Measurements from ENCODE around the gene HES7.

HES7 gene

DNA sequence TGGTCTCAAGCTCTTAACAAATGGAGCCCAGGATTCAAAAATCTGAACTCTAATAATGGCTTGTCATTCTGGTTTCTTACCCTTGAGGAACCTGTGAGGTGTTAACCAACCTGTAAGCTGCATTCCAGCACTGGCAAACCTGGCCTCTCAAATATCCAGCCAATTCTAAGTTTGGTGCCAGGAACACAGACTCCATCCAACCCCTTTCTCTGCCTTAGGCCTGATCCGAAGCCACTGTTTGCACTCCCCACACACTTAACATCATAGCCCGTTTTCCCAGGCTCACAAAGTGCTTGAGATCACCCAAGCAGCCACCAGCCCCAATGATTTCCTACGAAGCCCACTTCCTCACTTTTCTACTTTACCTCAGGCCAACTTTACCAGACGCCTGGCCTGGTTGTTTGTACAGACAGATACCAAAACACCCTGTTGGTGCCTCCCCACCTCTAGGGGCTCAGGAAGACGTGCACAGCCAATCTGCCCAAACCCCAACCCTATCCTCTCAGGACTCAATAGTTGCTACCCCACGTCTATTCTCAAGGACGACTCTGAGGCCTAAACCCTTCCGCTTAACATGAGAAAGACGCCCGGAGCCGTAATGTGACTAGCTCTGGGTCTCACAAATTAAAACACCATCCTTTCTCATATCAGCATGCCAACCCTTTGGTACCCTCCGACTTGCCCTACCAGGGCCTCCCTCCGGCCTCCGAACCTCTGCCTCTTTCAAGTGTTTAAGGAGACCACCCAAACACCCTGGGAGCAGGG is 31.5 kb upstream of the HES7 start:
- Histone ChIP-seq H3K9me3 (ENCODE audit: insufficient read depth, low read length) (no peaks in the 10 kb centered on the region), H4K20me1 (ENCODE audit: insufficient read depth, low read length) (no peaks in the 10 kb centered on the region), H3K9ac (ENCODE audit: low read length) (peak overlapping the region; percentile 17; the same call in 1 of the 2 replicates), H3K4me2 (ENCODE audit: low read length) (peak overlapping the region; percentile 83), H3K4me3 (ENCODE audit: low read length) (peak overlapping the region; percentile 84), H3K27ac (ENCODE audit: low read length) (no peak overlapping the region), H3K4me1 (ENCODE audit: low read length) (peaks cover 23% of the 10 kb centered on the region), H2AFZ (ENCODE audit: low read depth, low read length) (no peak overlapping the region), H3K27me3 (ENCODE audit: low read depth, low read length) (no peaks in the 10 kb centered on the region), H3K36me3 (replicated peaks; ENCODE audit: low read depth, low read length) (peaks cover 7% of the 10 kb centered on the region), H3K79me2 (ENCODE audit: low read length) (peaks cover 16% of the 10 kb centered on the region; the same call in 1 of the 2 replicates)
- TF ChIP-seq EZH2phosphoT487 (IDR thresholded peaks at IDR 0.05; ENCODE audit: low read depth): no peak
- TF ChIP-seq, protein P1, sequence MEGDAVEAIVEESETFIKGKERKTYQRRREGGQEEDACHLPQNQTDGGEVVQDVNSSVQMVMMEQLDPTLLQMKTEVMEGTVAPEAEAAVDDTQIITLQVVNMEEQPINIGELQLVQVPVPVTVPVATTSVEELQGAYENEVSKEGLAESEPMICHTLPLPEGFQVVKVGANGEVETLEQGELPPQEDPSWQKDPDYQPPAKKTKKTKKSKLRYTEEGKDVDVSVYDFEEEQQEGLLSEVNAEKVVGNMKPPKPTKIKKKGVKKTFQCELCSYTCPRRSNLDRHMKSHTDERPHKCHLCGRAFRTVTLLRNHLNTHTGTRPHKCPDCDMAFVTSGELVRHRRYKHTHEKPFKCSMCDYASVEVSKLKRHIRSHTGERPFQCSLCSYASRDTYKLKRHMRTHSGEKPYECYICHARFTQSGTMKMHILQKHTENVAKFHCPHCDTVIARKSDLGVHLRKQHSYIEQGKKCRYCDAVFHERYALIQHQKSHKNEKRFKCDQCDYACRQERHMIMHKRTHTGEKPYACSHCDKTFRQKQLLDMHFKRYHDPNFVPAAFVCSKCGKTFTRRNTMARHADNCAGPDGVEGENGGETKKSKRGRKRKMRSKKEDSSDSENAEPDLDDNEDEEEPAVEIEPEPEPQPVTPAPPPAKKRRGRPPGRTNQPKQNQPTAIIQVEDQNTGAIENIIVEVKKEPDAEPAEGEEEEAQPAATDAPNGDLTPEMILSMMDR (IDR thresholded peaks at IDR 0.05; ENCODE audit: low read depth, low read length): no peak

DNA sequence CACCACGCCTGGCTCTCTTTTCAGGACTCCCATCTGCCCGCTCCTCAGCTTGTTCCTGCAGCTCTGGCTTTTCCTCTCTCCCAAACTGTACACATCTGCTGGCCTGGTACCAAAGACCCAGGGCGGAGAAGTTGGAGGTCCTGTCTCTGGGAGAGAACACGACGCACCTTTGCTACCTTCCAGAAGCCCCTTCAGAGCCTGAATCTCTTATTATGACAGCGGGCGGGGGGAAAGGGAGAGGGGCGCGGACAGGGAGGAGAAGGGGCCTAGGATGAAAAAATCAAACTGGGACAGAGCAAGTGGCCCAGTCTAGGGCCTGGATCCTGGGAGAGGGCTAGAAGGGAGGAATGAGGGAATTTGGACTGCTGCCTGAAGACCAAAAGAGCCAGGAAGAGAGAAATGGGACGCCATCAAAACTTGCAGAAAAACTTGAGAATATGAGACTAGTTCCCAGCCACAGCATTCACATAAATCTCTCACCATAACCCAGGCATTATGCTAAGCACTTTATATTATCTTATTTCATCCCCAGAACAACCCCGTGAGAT is 30.8 kb upstream of the HES7 start:
- Histone ChIP-seq H3K79me2 (ENCODE audit: low read length) (peaks cover 12% of the 10 kb centered on the region; the same call in 1 of the 2 replicates), H3K4me3 (ENCODE audit: low read length) (peak overlapping the region; percentile 49; the same call in 1 of the 2 replicates), H3K9ac (ENCODE audit: low read length) (no peak overlapping the region), H2AFZ (ENCODE audit: low read depth, low read length) (no peak overlapping the region), H4K20me1 (ENCODE audit: insufficient read depth, low read length) (no peaks in the 10 kb centered on the region), H3K27ac (ENCODE audit: low read length) (no peak overlapping the region), H3K4me1 (ENCODE audit: low read length) (peaks cover 23% of the 10 kb centered on the region), H3K36me3 (replicated peaks; ENCODE audit: low read depth, low read length) (peaks cover 5% of the 10 kb centered on the region), H3K27me3 (ENCODE audit: low read depth, low read length) (no peaks in the 10 kb centered on the region), H3K9me3 (ENCODE audit: insufficient read depth, low read length) (no peaks in the 10 kb centered on the region), H3K4me2 (ENCODE audit: low read length) (peak overlapping the region; percentile 83)
- TF ChIP-seq EZH2phosphoT487 (IDR thresholded peaks at IDR 0.05; ENCODE audit: low read depth): no peak
- TF ChIP-seq, protein P1 (IDR thresholded peaks at IDR 0.05; ENCODE audit: low read depth, low read length): no peak

DNA sequence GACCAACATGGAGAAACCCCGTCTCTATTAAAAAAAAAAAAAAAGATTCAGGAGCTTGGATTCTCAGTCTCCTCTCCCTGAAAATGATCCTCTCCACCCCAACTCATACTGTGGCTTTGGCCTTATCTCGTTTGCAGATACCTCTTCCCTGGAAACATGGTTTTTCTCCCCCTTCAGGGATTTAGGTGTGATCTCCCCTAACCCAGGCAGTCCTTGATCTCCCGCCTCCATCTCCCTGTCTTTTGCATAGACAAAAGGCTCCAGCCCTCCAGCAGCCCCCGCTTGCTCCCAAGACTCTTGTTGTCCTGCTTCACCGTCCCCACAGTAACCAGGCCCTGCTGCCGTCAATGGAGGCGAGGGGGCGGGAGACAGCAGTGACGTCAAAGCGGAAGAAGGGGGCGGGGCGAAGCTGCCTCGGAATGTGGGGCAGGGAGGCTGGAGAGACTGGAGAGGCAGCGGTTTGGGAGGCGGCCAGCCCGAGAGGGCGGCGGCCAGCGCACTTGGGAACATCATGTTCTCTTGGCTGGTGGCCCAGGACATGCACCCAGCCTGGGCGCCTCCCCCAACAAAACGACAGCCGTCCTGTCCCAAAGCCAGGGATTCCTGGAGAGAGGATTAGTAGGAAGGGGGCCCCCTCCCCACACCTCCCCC is 30.2 kb upstream of the HES7 start:
- Histone ChIP-seq H3K4me1 (ENCODE audit: low read length) (peaks cover 23% of the 10 kb centered on the region), H3K79me2 (ENCODE audit: low read length) (peaks cover 9% of the 10 kb centered on the region; the same call in 1 of the 2 replicates), H3K4me3 (ENCODE audit: low read length) (peak overlapping the region; percentile 49), H3K27ac (ENCODE audit: low read length) (no peak overlapping the region), H4K20me1 (ENCODE audit: insufficient read depth, low read length) (no peaks in the 10 kb centered on the region), H3K4me2 (ENCODE audit: low read length) (peak overlapping the region; percentile 49), H3K27me3 (ENCODE audit: low read depth, low read length) (no peaks in the 10 kb centered on the region), H3K9ac (ENCODE audit: low read length) (no peak overlapping the region), H2AFZ (ENCODE audit: low read depth, low read length) (no peak overlapping the region), H3K9me3 (ENCODE audit: insufficient read depth, low read length) (no peaks in the 10 kb centered on the region), H3K36me3 (replicated peaks; ENCODE audit: low read depth, low read length) (peaks cover 3% of the 10 kb centered on the region)
- TF ChIP-seq EZH2phosphoT487 (IDR thresholded peaks at IDR 0.05; ENCODE audit: low read depth): no peak
- TF ChIP-seq, protein P1 (IDR thresholded peaks at IDR 0.05; ENCODE audit: low read depth, low read length): no peak

DNA sequence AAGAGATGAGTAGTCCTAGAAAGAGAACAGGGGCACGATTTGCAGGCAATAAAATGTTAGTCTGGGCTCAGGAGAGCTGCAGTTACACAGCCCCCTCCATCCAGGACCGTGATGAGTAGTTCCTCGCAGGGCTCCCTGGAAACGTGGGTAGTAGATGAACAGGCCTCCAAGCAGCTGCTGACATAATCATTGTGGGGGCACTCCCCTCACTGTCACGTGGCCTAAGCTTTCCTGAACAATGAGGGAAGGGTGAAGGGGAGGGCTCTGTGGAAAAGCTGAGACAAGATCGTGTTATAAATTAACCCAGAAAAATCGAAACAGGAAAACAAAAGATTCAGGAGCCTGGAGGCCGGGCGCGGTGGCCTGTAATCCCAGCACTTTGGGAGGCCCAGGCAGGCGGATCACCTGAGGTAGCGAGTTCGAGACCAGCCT is 29.6 kb upstream of the HES7 start:
- no peaks in the 10 kb centered on the region for H3K27me3 ChIP-seq (ENCODE audit: low read depth, low read length)
- H4K20me1 ChIP-seq (ENCODE audit: insufficient read depth, low read length): no peaks in the 10 kb centered on the region
- peaks cover 2% of the 10 kb centered on the region for H3K36me3 ChIP-seq (replicated peaks; ENCODE audit: low read depth, low read length)
- H3K9ac ChIP-seq (ENCODE audit: low read length): no peak overlapping the region
- TF ChIP-seq, protein P1 (IDR thresholded peaks at IDR 0.05; ENCODE audit: low read depth, low read length): no peak
- TF ChIP-seq EZH2phosphoT487 (IDR thresholded peaks at IDR 0.05; ENCODE audit: low read depth): no peak
- H3K4me2 ChIP-seq (ENCODE audit: low read length): no peak overlapping the region
- no peak overlapping the region for H3K27ac ChIP-seq (ENCODE audit: low read length)
- H3K79me2 ChIP-seq (ENCODE audit: low read length): peaks cover 9% of the 10 kb centered on the region; the same call in 1 of the 2 replicates
- no peak overlapping the region for H2AFZ ChIP-seq (ENCODE audit: low read depth, low read length)
- no peak overlapping the region for H3K4me3 ChIP-seq (ENCODE audit: low read length)
- no peaks in the 10 kb centered on the region for H3K9me3 ChIP-seq (ENCODE audit: insufficient read depth, low read length)
- H3K4me1 ChIP-seq (ENCODE audit: low read length): peaks cover 22% of the 10 kb centered on the region
